Heart left ventricle (tissue), 16 donors: Measurements from ENCODE around the gene ATP2B2. TPM values are rescaled to one million over a fixed set of nuclear protein-coding genes. Genes with fewer than 3 reads are reported as not detected.

Experiments used
- ATAC-seq, 4 donors: fragments of 200-7000 bp; cut with Tn5 transposase; one replicate each; pipeline ENCODE4 v1.9.1; 2020 to 2022; ENCODE audit warnings: moderate library complexity in 4 of 4, mild to moderate bottlenecking in 3 of 4, moderate number of reproducible peaks in 1 of 4
- DNase-seq, 5 donors: peaks; one replicate each; pipeline ENCODE4 v3.0.0-alpha.2; 2020
- H3K27ac ChIP-seq, 12 donors: fragments of 200-600 bp; sonication (generic) in 4 of 12; one replicate each; pipeline versions ENCODE4 v1.5.0 to v1.8.0; 2016 to 2022; ENCODE audit warnings: mild to moderate bottlenecking in 2 of 12
- H3K27me3 ChIP-seq, 9 donors: fragments of 200-600 bp; sonication (generic) in 2 of 9; one replicate each; pipeline versions ENCODE4 v1.5.1 to v1.8.0; 2016 to 2022; ENCODE audit warnings: mild to moderate bottlenecking in 3 of 9
- H3K36me3 ChIP-seq, 9 donors: fragments of 200-600 bp; sonication (generic) in 2 of 9; one replicate each; pipeline versions ENCODE4 v1.5.0 to v1.8.0; 2018 to 2022; ENCODE audit warnings: mild to moderate bottlenecking in 2 of 9
- H3K4me1 ChIP-seq, 12 donors: fragments of 200-600 bp; sonication (generic) in 4 of 12; one replicate each; pipeline versions ENCODE4 v1.5.0 to v1.8.0; 2016 to 2022; ENCODE audit warnings: mild to moderate bottlenecking in 3 of 12
- H3K4me3 ChIP-seq, 12 donors: fragments of 200-600 bp; sonication (generic) in 4 of 12; one replicate each; pipeline versions ENCODE4 v1.5.0 to v1.8.0; 2017 to 2022; ENCODE audit warnings: mild to moderate bottlenecking in 9 of 12, moderate library complexity in 4 of 12
- H3K9me3 ChIP-seq, 12 donors: fragments of 200-600 bp; sonication (generic) in 4 of 12; one replicate each; pipeline versions ENCODE4 v1.5.0 to v1.8.0; 2016 to 2022; ENCODE audit warnings: mild to moderate bottlenecking in 1 of 12
- CTCF ChIP-seq, 12 donors: fragments of 200-600 bp; sonication (generic) in 4 of 12; IDR thresholded peaks; one replicate each; pipeline versions ENCODE4 v1.5.0 to v1.8.0; 2018 to 2022; ENCODE audit warnings: antibody characterized with exemption in 12 of 12, mild to moderate bottlenecking in 5 of 12
- POLR2A ChIP-seq, 2 donors: fragments of 450-650 bp; IDR thresholded peaks; one replicate each; pipeline ENCODE4 v1.6.1; 2017; ENCODE audit warnings: antibody characterized with exemption in 2 of 2, mild to moderate bottlenecking in 2 of 2, moderate library complexity in 2 of 2
- WGBS, 4 donors: extraction: QIAGEN DNeasy Blood & Tissue Kit in 2 of 4; methylation state at CpG; one replicate each; pipeline versions ENCODE4 v1.1.5 to v1.1.7; 2013 to 2018; 5-methylcytosine and 5-hydroxymethylcytosine counted together
- intact Hi-C, 10 donors: fragments of 100-400 bp; cut with DNase I; formaldehyde crosslinking; loops; one replicate each; pipeline versions ENCODE4 v1.11.1 to v1.14.2; 2022
- polyA plus RNA-seq, 2 donors: library from polyadenylated mRNA; stranded (reverse); fragments of 200-250 nt; gene quantifications; one replicate each; pipeline ENCODE4 v1.2.3, GENCODE V29; 2013
- total RNA-seq, 9 donors: library from RNA; depleted of rRNA in 2 of 9; stranded (reverse); fragments of >200 nt in 2 of 9; fragmentation: NEBNext Ultra II Directional in 3 of 9; extraction: Animal tissue kit (Norgen Biotek cat#: 25700) in 3 of 9; gene quantifications; one replicate each; pipeline versions ENCODE4 v1.1.0 to v1.2.4, GENCODE V29; 2016 to 2023
- donor health status: ischemic (EF 13 %, LVEDD 7.1; RV severe dilation, severe dysfunction).
- donor health status: healthy with polysubstance abuse.
- donor health status: DM: no; HTN: yes; CAD: no.
- donor health status: DM: no; HTN: no; CAD: no.
- donor health status: ischemic (EF 25% LVEDD 6.9; RV normal size, moderate dysfunction).
- donor health status: ischemic (EF 25% LVEDD 5.7; RV mildly dilated, moderate dysfunction).
- donor health status: healthy.
- donor health status: DM: yes; HTN: yes; CAD: no.
- donor health status: ischemic (EF 35%, LVEDD 5.7; RV mildly dilated, moderate dysfunction).
- donor health status: nonischemic (EF 11% LVEDD 7.7; RV severe dilation, severe dysfunction).
- donor health status: DM: yes; HTN: yes; CAD: no.
- donor health status: PGD.
- donor health status: ischemic (EF 29% LVEDD 5.4; RV normal size, mild dysfunction).
- donor health status: nonischemic (EF 23%, LVEDD 6.1; RV moderate dilation, normal function).

Gene ATP2B2
- total and polyA plus RNA-seq, 11 donors: 0.01 to 0.35 (median 0.12) TPM; not detected in 3

- DNase-seq (peak in 1 of 5 donors; percentile 28), ATAC-seq (no peak)
- no peaks in the 10 kb centered on the region for H3K9me3 ChIP-seq
- H3K36me3 ChIP-seq: no peaks in the 10 kb centered on the region
- peaks cover 0 to 30% (median 5%) of the 10 kb centered on the region in 9 donors for H3K27me3 ChIP-seq
- no peak overlapping the region for H3K27ac ChIP-seq
- H3K4me3 ChIP-seq: no peak overlapping the region
- intact Hi-C loops: no loop called here
- H3K4me1 ChIP-seq: peaks cover 0 to 12% (median 0%) of the 10 kb centered on the region in 12 donors
- WGBS, 4 donors: 81 to 86% (median 85%) methylated on average over 7 to 11 of the region's 11 CpGs
- TF ChIP-seq POLR2A (IDR thresholded peaks at IDR 0.05): no peak
- TF ChIP-seq CTCF (IDR thresholded peaks at IDR 0.05): no peak
Observed at GRCh38 chr3:10498271-10498670, 7.1 kb downstream of the ATP2B2 start.

DNA sequence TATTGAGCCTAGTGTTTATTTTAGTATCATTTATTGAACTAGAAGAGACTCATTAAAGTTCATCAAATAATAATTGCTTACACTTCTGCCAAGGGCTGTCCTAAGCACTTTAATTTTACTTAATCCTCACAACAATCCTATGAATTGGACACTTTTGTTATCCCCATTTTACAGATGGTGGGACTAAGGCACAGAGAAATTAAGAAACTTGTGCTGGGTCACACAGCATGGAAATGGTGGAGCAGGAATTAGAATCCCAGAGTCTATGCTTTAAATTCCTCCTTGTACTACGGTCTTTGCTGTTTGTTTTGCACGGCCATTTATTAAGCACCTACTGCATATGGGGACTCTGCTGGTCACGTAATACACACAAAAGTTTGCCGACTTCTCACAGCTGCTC lies 7.9 kb downstream of the ATP2B2 start:
- H3K9me3 ChIP-seq: no peaks in the 10 kb centered on the region
- peaks cover 0 to 26% (median 5%) of the 10 kb centered on the region in 9 donors for H3K27me3 ChIP-seq
- WGBS, 4 donors: 72 to 94% (median 87%) methylated on average over 4 of the region's 4 CpGs
- H3K4me1 ChIP-seq: peaks cover 0 to 12% (median 0%) of the 10 kb centered on the region in 12 donors
- no peak overlapping the region for H3K4me3 ChIP-seq
- no peak for DNase-seq
- no peak for TF ChIP-seq CTCF (IDR thresholded peaks at IDR 0.05)
- TF ChIP-seq POLR2A (IDR thresholded peaks at IDR 0.05): no peak
- H3K27ac ChIP-seq: no peak overlapping the region
- intact Hi-C loops: no loop called here
- no peaks in the 10 kb centered on the region for H3K36me3 ChIP-seq
- no peak for ATAC-seq

DNA sequence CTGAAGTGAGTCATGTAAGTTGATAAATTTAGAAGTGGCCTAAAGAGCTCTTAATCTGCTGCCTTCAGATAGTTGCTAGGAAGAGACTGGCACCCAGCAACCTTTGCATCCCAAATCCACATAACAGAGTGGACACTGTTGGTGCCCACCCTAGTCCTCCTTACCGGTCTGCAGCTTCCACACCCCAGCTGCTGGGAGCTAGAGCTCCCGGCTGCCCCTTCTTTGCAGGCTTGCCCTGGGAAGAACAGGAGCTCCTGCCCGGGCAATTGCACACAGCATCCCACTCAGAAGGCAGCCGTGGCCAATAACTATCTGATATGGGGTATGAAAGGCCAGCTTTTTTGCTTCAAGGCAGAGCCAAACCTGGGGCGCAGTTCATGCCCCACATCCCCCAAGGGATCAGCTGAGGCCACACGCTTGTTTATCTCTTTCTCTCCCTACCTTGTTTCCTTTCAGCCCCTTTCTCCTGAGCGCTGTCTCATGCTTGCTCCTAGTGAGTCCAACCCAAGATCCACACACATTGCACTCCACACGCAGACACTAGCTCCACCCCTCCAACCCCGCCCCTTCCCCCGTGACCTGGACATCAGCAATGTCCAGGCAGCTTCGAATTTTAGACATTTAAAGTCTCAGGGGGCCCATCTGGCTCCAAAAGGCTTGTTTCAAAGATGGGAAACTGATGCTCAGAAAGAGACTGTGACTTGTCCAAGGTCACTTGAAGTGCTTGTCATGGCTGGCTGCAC lies 9.1 kb downstream of the ATP2B2 start:
- Histone ChIP-seq H3K27ac (no peak overlapping the region), H3K4me3 (no peak overlapping the region), H3K4me1 (peaks cover 0 to 12% (median 0%) of the 10 kb centered on the region in 12 donors), H3K27me3 (peaks cover 0 to 18% (median 4%) of the 10 kb centered on the region in 9 donors), H3K9me3 (no peaks in the 10 kb centered on the region), H3K36me3 (no peaks in the 10 kb centered on the region)
- WGBS, 4 donors: 44 to 55% (median 46%) methylated on average over 11 of the region's 11 CpGs
- intact Hi-C loops: no loop called here
- peak in 1 of 5 donors; percentile 23 for DNase-seq
- TF ChIP-seq POLR2A (IDR thresholded peaks at IDR 0.05) (no peak), CTCF (IDR thresholded peaks at IDR 0.05) (no peak)
- peak in 1 of 4 donors; percentile 6 for ATAC-seq

DNA sequence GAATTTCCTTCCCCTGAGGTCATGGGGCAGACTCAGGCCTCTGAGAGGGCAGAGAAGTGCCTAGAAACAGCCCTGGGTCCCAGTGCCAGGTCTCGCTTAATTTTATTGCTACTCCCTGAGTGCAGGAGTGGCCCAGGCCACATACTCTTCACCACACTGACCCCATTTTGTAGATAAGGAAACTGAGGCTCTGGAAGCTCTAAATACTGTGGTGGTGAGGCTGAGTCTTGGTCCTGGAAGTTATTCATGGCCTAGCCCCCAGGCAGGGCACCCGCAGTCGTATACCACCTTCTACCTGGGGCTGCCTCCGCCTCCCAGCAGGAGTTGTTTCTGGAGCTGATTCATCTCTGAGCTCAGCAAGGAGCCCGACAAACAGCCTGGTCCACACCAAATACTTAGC lies 9.8 kb downstream of the ATP2B2 start:
- peak in 1 of 5 donors; percentile 12 for DNase-seq
- Histone ChIP-seq H3K4me1 (peaks cover 0 to 12% (median 0%) of the 10 kb centered on the region in 12 donors), H3K27ac (no peak overlapping the region), H3K36me3 (no peaks in the 10 kb centered on the region), H3K9me3 (no peaks in the 10 kb centered on the region), H3K27me3 (peaks cover 0 to 18% (median 4%) of the 10 kb centered on the region in 9 donors), H3K4me3 (no peak overlapping the region)
- no peak for ATAC-seq
- intact Hi-C loops: no loop called here
- TF ChIP-seq POLR2A (IDR thresholded peaks at IDR 0.05) (no peak), CTCF (IDR thresholded peaks at IDR 0.05) (no peak)
- 67 to 87% (median 77%) methylated on average over 5 of the region's 5 CpGs for WGBS, 4 donors
